Activated CD4-positive, alpha-beta T cell treated with anti-CD3 and anti-CD28 coated beads for 36 hours (primary cell): ENCODE results near the gene CCDC3. TPM values are rescaled to one million over a fixed set of nuclear protein-coding genes. Genes with fewer than 3 reads are reported as not detected.

Source experiments
- ATAC-seq: fragments of 200-7000 bp; cut with Tn5 transposase; one replicate; pipeline ENCODE4 v1.10.0; 2021; ENCODE audit warnings: mild to moderate bottlenecking, moderate library complexity
- CTCF ChIA-PET: fragments of 350-600 bp; sonication (Branson Sonifier 250); formaldehyde crosslinking; loops from one replicate; lab custom pipeline; 2021; ENCODE audit warnings: antibody characterized with exemption; lab: Charles Lee
- POLR2A ChIA-PET: fragments of 350-600 bp; sonication (Branson Sonifier 250); formaldehyde crosslinking; loops from one replicate; lab custom pipeline; 2021; ENCODE audit warnings: antibody characterized with exemption, inconsistent platforms; lab: Charles Lee
- DNase-seq: peaks from one replicate; pipeline ENCODE4 v3.0.0-alpha.2; 2020
- H3K27ac Mint-ChIP-seq: one replicate; pipeline ENCODE4 v1.8.0; 2021; ENCODE audit warnings: mixed read lengths
- H3K27me3 Mint-ChIP-seq: one replicate; pipeline ENCODE4 v1.8.0; 2021; ENCODE audit warnings: mixed read lengths
- H3K36me3 Mint-ChIP-seq: one replicate; pipeline ENCODE4 v1.8.0; 2021; ENCODE audit warnings: low read depth, mixed read lengths
- H3K4me1 Mint-ChIP-seq: one replicate; pipeline ENCODE4 v1.8.0; 2021; ENCODE audit warnings: mixed read lengths
- H3K4me3 Mint-ChIP-seq: one replicate; pipeline ENCODE4 v1.8.0; 2021; ENCODE audit warnings: mild to moderate bottlenecking, moderate library complexity, mixed read lengths
- H3K9me3 Mint-ChIP-seq: one replicate; pipeline ENCODE4 v1.8.0; 2021; ENCODE audit warnings: low read depth, mixed read lengths
- intact Hi-C, 2 experiments: fragments of 100-400 bp; cut with DNase I in 1 of 2; cut with micrococcal nuclease in 1 of 2; formaldehyde crosslinking; loops; one replicate each; pipeline versions ENCODE4 v1.14.2 to v1.15.1; 2022 to 2024; cut with DNase I, micrococcal nuclease
- total RNA-seq, 2 experiments: library from RNA; stranded (reverse); gene quantifications; one replicate each; pipeline ENCODE4 v1.2.3, GENCODE V29; 2021

CCDC3 gene
- total RNA-seq, 2 experiments from 2014 or later, result 0.14 to 0.18 TPM

- no peak overlapping the region for H3K4me3 Mint-ChIP-seq
- no peak overlapping the region for H3K27ac Mint-ChIP-seq
- H3K4me1 Mint-ChIP-seq, result no peaks in the 10 kb centered on the region
- POLR2A ChIA-PET, result no interaction called here
- DNase-seq, result no peak
- ATAC-seq, result no peak
- peaks cover 14% of the 10 kb centered on the region for H3K27me3 Mint-ChIP-seq
- CTCF ChIA-PET, result interaction anchor here (0.5 kb wide), 1 partner anchor 247 kb away, joined by 3 read pairs; no protein-coding TSS in a partner anchor
- no peaks in the 10 kb centered on the region for H3K36me3 Mint-ChIP-seq
- H3K9me3 Mint-ChIP-seq, result no peaks in the 10 kb centered on the region
- intact Hi-C loops, result loop anchor here in 1 of 2 experiments (10.0 kb wide), 1 partner anchor 169 kb away; no protein-coding TSS in a partner anchor
Measured at GRCh38 chr10:12906051-12906541, 95.4 kb downstream of the CCDC3 start.

- DNase-seq (no peak), ATAC-seq (no peak)
- ChIA-PET CTCF (interaction anchor here (0.5 to 1.6 kb wide), 6 partner anchors 10 to 593 kb away, joined by 3 to 5 read pairs (median 3); no protein-coding TSS in a partner anchor), POLR2A (no interaction called here)
- Mint-ChIP-seq H3K4me1 (no peaks in the 10 kb centered on the region), H3K36me3 (no peaks in the 10 kb centered on the region), H3K27ac (no peak overlapping the region), H3K27me3 (peaks cover 11% of the 10 kb centered on the region), H3K4me3 (no peak overlapping the region), H3K9me3 (no peaks in the 10 kb centered on the region)
- intact Hi-C loops, result loop anchor here in 1 of 2 experiments (10.0 kb wide), 1 partner anchor 170 kb away; no protein-coding TSS in a partner anchor
Measured at GRCh38 chr10:12905067-12905466, 96.4 kb downstream of the CCDC3 start.

DNA sequence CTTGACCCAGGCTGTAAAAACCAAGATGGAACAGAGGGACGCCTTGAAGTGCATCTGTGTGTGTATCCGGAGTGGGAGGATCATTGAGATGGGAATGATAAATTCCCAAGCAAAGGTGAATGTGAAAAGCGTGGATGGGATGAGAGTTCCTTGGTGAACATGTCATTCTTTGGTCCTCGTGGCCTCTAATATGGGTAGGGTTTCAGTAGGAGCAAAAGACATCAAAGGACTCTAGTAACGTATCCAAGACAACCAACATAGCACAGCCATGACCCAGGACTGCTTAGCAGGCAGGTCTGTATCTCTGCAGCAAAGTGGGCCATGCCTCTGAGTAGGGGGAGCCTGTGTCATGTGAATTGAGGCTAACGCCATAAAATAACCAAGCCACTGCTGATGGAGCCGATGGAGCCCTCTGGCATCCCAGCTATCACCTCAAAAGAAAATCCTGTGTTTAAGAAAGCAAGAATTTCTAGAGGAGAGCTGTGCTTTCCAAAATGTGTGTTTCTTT, 98.6 kb downstream of the CCDC3 start:
- DNase-seq (no peak), ATAC-seq (no peak)
- peaks cover 11% of the 10 kb centered on the region for H3K27me3 Mint-ChIP-seq
- CTCF ChIA-PET, result interaction anchor here (0.5 to 2.3 kb wide), 13 partner anchors 11 to 780 kb away, joined by 3 to 14 read pairs (median 5); no protein-coding TSS in a partner anchor
- intact Hi-C loops, result loop anchor here (1.0 to 10.0 kb wide), 8 partner anchors 122 to 688 kb away; no protein-coding TSS in a partner anchor
- peak overlapping the region; percentile 16 for H3K27ac Mint-ChIP-seq
- H3K4me3 Mint-ChIP-seq, result no peak overlapping the region
- H3K9me3 Mint-ChIP-seq, result no peaks in the 10 kb centered on the region
- POLR2A ChIA-PET, result no interaction called here
- no peaks in the 10 kb centered on the region for H3K4me1 Mint-ChIP-seq
- no peaks in the 10 kb centered on the region for H3K36me3 Mint-ChIP-seq

GRCh38 chr10:12902135-12902572, 99.4 kb downstream of the CCDC3 start:
- H3K4me1 Mint-ChIP-seq, result no peaks in the 10 kb centered on the region
- POLR2A ChIA-PET, result no interaction called here
- CTCF ChIA-PET, result interaction anchor here (0.5 to 2.3 kb wide), 17 partner anchors 10 to 780 kb away, joined by 3 to 14 read pairs (median 5); no protein-coding TSS in a partner anchor
- H3K9me3 Mint-ChIP-seq, result no peaks in the 10 kb centered on the region
- no peaks in the 10 kb centered on the region for H3K36me3 Mint-ChIP-seq
- ATAC-seq (peak; percentile 53), DNase-seq (peak; percentile 72)
- no peak overlapping the region for H3K27ac Mint-ChIP-seq
- no peak overlapping the region for H3K4me3 Mint-ChIP-seq
- intact Hi-C loops, result loop anchor here (1.0 to 10.0 kb wide), 8 partner anchors 121 to 687 kb away; no protein-coding TSS in a partner anchor
- peaks cover 11% of the 10 kb centered on the region for H3K27me3 Mint-ChIP-seq

DNA sequence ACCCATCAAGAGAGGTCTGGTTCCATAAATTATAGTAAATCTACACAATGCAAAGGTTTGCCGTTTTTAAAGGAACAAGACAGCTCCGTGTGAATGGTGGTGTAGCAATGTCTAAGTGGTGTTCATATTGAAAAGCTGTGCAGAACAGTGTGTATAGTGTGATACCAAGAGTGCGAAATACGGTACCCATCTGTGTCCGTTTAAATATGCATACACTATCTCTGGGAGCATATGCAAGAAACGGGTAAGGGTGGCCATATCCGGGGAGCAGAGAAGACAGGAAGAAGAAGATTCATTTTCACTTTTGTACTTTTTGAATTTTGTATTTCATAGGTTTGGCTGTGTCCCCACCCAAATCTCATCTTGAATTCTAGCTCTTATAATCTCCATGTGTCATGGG, 102.0 kb downstream of the CCDC3 start:
- no peaks in the 10 kb centered on the region for H3K36me3 Mint-ChIP-seq
- ChIA-PET POLR2A (no interaction called here), CTCF (no interaction called here)
- H3K9me3 Mint-ChIP-seq, result no peaks in the 10 kb centered on the region
- DNase-seq, result no peak
- H3K4me1 Mint-ChIP-seq, result no peaks in the 10 kb centered on the region
- intact Hi-C loops, result no loop called here
- H3K4me3 Mint-ChIP-seq, result no peak overlapping the region
- ATAC-seq, result no peak
- H3K27me3 Mint-ChIP-seq, result peaks cover 12% of the 10 kb centered on the region
- no peak overlapping the region for H3K27ac Mint-ChIP-seq

GRCh38 chr10:12898271-12898670, 103.2 kb downstream of the CCDC3 start:
- Mint-ChIP-seq H3K36me3 (no peaks in the 10 kb centered on the region), H3K4me3 (no peak overlapping the region), H3K27me3 (peaks cover 15% of the 10 kb centered on the region), H3K4me1 (no peaks in the 10 kb centered on the region), H3K27ac (no peak overlapping the region), H3K9me3 (peaks cover 6% of the 10 kb centered on the region)
- ATAC-seq, result no peak
- ChIA-PET POLR2A (no interaction called here), CTCF (no interaction called here)
- intact Hi-C loops, result no loop called here
- no peak for DNase-seq

- Mint-ChIP-seq H3K36me3 (no peaks in the 10 kb centered on the region), H3K9me3 (peaks cover 12% of the 10 kb centered on the region), H3K4me1 (no peaks in the 10 kb centered on the region), H3K27ac (no peak overlapping the region), H3K27me3 (peaks cover 11% of the 10 kb centered on the region), H3K4me3 (no peak overlapping the region)
- intact Hi-C loops, result no loop called here
- ATAC-seq, result no peak
- ChIA-PET CTCF (no interaction called here), POLR2A (no interaction called here)
- DNase-seq, result no peak
Measured at GRCh38 chr10:12897278-12897677, 104.2 kb downstream of the CCDC3 start.

GRCh38 chr10:12896251-12896650, 105.3 kb downstream of the CCDC3 start:
- Mint-ChIP-seq H3K36me3 (no peaks in the 10 kb centered on the region), H3K4me1 (no peaks in the 10 kb centered on the region), H3K4me3 (no peak overlapping the region), H3K27ac (no peak overlapping the region), H3K9me3 (peaks cover 12% of the 10 kb centered on the region), H3K27me3 (peaks cover 6% of the 10 kb centered on the region)
- DNase-seq, result no peak
- POLR2A ChIA-PET, result no interaction called here
- CTCF ChIA-PET, result no interaction called here
- no peak for ATAC-seq
- intact Hi-C loops, result no loop called here

GRCh38 chr10:12892924-12893323, 108.6 kb downstream of the CCDC3 start:
- no peak for ATAC-seq
- ChIA-PET POLR2A (no interaction called here), CTCF (no interaction called here)
- H3K27ac Mint-ChIP-seq, result no peak overlapping the region
- no peak overlapping the region for H3K4me3 Mint-ChIP-seq
- H3K9me3 Mint-ChIP-seq, result peaks cover 12% of the 10 kb centered on the region
- H3K36me3 Mint-ChIP-seq, result no peaks in the 10 kb centered on the region
- H3K27me3 Mint-ChIP-seq, result peaks cover 6% of the 10 kb centered on the region
- no peaks in the 10 kb centered on the region for H3K4me1 Mint-ChIP-seq
- DNase-seq, result no peak
- intact Hi-C loops, result no loop called here

DNA sequence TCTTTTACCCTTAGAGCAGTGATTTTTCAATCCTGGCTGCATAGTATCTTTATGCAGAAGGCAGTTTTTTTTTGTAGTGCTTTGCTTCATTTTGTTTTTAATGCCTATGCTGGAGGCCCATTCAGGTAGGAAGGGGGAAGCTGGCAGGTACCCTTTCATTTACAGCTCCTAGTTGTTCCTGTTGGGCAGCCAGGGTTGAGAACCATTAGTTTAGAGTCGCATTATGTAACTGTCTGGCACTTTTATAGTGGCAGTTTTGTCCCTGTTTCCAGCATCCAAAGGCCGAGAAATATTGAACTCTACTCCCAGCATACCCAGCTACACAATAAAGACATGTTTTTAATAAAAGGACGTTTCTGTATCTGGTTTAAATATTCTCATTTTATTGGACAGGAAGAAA, 110.6 kb downstream of the CCDC3 start:
- no peaks in the 10 kb centered on the region for H3K4me1 Mint-ChIP-seq
- no peaks in the 10 kb centered on the region for H3K36me3 Mint-ChIP-seq
- ATAC-seq (no peak), DNase-seq (no peak)
- CTCF ChIA-PET, result interaction anchor here (1.2 kb wide), 1 partner anchor 14 kb away, joined by 5 read pairs; no protein-coding TSS in a partner anchor
- POLR2A ChIA-PET, result no interaction called here
- intact Hi-C loops, result no loop called here
- peaks cover 3% of the 10 kb centered on the region for H3K27me3 Mint-ChIP-seq
- H3K27ac Mint-ChIP-seq, result no peak overlapping the region
- peaks cover 12% of the 10 kb centered on the region for H3K9me3 Mint-ChIP-seq
- no peak overlapping the region for H3K4me3 Mint-ChIP-seq

DNA sequence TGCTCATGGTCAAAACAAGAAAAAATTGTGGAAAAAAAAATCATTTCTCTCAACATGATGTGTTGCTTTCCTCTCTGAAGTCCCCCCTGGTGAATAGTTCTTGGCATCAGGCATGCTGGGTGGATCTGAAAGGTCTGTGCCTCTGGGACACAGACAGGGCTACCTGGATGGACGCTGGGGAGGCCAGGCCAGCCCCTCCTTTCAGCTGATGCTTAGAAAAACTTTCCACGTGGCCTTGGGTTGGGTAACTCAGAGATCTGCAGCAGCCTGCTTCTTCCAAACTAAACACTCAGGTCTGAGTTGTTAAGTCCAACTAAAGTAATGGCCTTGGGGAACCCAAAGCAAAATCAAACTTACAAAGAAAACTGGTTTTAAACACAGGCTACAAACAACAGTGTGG, 113.0 kb downstream of the CCDC3 start:
- Mint-ChIP-seq H3K27ac (no peak overlapping the region), H3K4me3 (no peak overlapping the region), H3K36me3 (no peaks in the 10 kb centered on the region), H3K9me3 (peaks cover 8% of the 10 kb centered on the region), H3K27me3 (peaks cover 7% of the 10 kb centered on the region), H3K4me1 (no peaks in the 10 kb centered on the region)
- ChIA-PET POLR2A (no interaction called here), CTCF (no interaction called here)
- ATAC-seq, result no peak
- no peak for DNase-seq
- intact Hi-C loops, result no loop called here

GRCh38 chr10:12887780-12888179, 113.7 kb downstream of the CCDC3 start:
- intact Hi-C loops, result no loop called here
- no peak overlapping the region for H3K27ac Mint-ChIP-seq
- DNase-seq (no peak), ATAC-seq (no peak)
- peaks cover 9% of the 10 kb centered on the region for H3K27me3 Mint-ChIP-seq
- peaks cover 2% of the 10 kb centered on the region for H3K9me3 Mint-ChIP-seq
- H3K36me3 Mint-ChIP-seq, result no peaks in the 10 kb centered on the region
- H3K4me3 Mint-ChIP-seq, result no peak overlapping the region
- CTCF ChIA-PET, result interaction anchor here (0.5 kb wide), 1 partner anchor 102 kb away, joined by 3 read pairs; no protein-coding TSS in a partner anchor
- POLR2A ChIA-PET, result interaction anchor here (0.6 kb wide), 1 partner anchor 829 kb away, joined by 3 read pairs; no protein-coding TSS in a partner anchor
- no peaks in the 10 kb centered on the region for H3K4me1 Mint-ChIP-seq
